ENCODE measurements around the gene PSMA7.

The PSMA7 gene

DNA sequence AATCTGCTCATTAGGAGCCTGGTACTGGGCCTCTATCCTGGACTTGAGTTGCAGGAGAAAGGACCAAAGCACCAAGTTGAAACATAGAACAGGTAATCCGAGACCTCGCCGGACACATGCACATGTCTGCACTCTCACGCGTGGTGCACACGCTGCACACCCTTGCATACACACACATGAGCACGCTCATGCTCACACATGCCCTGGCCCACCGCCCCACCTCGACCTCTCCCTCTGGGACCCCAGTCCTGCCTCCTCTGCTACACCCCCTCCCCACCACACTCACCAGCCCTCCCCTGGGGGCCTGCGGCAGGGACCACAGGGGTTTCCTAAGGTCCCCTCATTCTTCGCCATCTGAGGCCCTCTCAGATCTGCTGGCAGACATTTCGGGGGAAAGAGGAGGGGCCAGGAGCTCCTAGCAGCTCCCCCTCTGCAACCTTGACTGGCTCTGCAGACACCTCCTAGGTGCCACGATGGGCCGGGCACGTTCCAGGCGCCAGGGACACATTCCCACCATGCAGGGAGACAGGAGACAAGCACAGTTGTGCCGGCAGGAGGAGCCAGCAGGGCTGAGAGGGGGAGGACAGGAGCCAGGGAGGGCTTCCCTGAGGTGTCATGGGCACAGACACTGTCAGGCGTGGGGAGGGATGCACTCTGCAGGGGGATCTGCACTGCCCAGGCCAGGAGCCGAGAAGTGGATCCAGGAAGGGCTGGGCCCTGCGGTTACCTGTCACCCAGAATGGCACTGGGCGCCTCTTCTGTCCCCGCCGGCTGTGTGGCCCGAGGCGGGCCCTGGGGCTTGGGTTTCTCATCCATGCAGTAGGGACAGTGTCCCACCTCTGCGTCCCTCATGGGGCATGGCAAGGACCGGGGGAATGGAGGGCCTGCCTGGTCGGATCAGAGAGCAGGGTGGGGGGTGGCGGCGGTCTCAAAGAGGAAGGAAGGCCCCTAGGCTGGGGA is 46.5 kb downstream of the PSMA7 start:
- no peak for DNase-seq

DNA sequence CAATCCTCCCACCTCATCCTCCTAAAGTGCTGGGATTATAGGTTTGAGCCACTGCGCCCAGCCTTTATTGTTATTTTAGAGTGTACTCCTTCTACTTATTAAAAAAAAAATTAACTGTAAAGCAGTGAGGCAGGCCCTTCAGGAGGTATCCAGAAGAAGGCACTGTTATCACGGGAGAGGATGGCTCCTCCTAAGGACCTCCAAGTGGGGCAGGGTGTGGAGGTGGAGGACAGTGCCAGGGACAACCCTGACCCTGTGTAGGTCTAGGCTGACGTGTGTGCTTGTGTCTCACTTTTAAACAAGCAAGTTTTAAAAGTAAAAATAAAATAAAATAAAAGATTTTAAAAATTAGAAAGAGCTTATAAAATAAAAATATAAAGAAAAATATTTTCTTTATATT is 53.8 kb downstream of the PSMA7 start:
- DNase-seq, result no peak

DNA sequence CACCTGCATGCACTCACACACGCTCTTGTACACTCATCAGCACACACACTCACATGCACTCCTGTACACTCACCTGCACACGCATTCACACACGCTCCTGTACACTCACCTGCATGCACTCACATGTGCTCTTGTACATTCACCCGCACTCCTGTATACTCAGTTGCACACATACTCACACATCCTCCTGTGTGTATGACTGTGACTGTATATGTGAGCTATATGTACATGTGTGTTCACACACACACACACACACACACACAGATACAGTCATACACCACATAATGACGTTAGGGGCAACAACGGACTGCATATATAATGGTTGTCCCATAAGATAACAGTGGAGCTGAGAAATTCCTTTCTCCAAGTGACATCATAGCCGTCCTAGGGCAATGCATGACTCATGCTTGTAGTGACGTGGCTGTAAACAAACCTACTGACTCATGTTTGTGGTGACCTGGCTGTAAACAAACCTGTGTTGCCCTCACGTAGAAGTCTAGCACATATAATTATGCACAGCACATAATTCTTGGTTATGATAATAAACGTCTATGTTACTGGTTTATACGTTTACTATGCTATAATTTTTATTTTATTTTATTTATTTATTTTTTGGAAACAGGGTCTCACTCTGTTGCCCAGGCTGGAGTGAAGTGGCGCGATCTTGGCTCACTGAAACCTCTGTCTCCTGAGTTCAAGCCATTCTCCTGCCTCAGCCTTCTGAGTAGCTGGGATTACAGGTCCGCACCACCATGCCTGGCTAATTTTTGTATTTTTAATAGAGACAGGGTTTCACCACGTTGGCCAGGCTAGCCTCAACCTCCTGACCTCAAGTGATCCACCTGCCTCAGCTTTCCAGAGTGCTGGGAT is 54.7 kb downstream of the PSMA7 start:
- DNase-seq, result no peak

DNA sequence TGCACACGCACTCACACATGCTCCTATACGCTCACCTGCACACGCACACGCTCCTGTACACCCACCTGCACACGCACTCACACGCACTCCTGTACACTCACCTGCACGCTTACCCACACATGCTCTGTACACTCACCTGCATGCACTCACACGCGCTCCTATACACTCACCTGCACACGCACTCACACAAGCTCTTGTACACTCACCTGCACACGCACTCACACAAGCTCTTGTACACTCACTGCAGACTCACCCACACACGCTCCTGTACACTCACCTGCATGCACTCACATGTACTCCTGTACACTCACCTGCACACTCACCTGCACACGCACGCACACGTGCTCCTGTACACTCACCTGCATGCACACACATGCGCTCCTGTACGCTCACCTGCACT is 55.6 kb downstream of the PSMA7 start:
- no peak for DNase-seq

DNA sequence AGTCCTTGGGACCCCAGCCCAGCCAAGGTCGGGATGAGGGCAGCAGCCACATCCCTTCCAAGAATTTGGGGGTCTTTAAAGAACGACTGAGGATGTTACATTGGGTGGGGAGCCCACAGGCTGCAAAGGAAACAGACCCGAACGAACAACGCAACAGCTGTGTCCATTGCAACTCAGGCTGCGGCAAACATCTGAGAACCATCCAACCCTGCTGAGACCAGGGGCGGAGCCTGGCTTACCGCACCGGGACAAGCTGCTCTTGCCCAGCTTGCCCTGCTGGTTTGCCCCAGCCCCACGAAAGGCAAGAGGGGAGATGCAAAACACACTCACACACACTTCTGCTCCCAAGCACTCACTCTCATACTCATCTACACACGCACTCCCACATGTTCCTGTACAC is 56.0 kb downstream of the PSMA7 start:
- DNase-seq, result no peak

All from anterior cingulate cortex (tissue), 58 donors.